Endothelial cell of umbilical vein (primary cell): Measurements from ENCODE around the gene CBFA2T3. TPM values are rescaled to one million over a fixed set of nuclear protein-coding genes. Genes with fewer than 3 reads are reported as not detected.

Experiments
- BruUV-seq: library from RNA; stranded (reverse); fragments of 400-500 nt; replicated peaks from 2 replicates; lab custom pipeline; 2021; lab: Mats Ljungman, UMichigan
- CTCF ChIA-PET: fragments of 300-600, 350-600 bp; sonication (Branson Sonifier 250); formaldehyde crosslinking; loops from one replicate; lab custom pipeline; 2021; ENCODE audit warnings: antibody characterized with exemption, inconsistent platforms; lab: Charles Lee
- POLR2A ChIA-PET: fragments of 300-600, 350-600 bp; sonication (Branson Sonifier 250); formaldehyde crosslinking; loops from one replicate; lab custom pipeline; 2021; ENCODE audit warnings: antibody characterized with exemption, inconsistent platforms; lab: Charles Lee
- DNase-seq: peaks from one replicate; pipeline ENCODE4 v3.0.0-alpha.2; 2011; ENCODE audit warnings: low read depth, low spot score
- FAIRE-seq: peaks from 2 replicates; lab custom pipeline; 2011; peaks lifted over from hg19 to GRCh38; lab: Jason Lieb, UNC
- H2AFZ ChIP-seq: 2 replicates; pipeline ENCODE4 v1.6.0; 2012; ENCODE audit warnings: low read depth, low read length, control low read depth, inconsistent platforms
- H3K27ac ChIP-seq: 2 replicates; pipeline ENCODE4 v1.5.1; 2011; ENCODE audit warnings: low read depth, mild to moderate bottlenecking, control low read depth, low read length, moderate library complexity; ENCODE audit not compliant: insufficient read depth
- H3K27me3 ChIP-seq, 2 experiments: 2 replicates each; pipeline versions ENCODE4 v1.6.0 to v1.6.1; 2011; ENCODE audit warnings: low read length in 2 of 2, mixed read lengths in 1 of 2; ENCODE audit not compliant: control insufficient read depth in 2 of 2, insufficient read depth in 2 of 2
- H3K36me3 ChIP-seq, 2 experiments: 2 replicates in 1 of 2; 3 replicates in 1 of 2; pipeline ENCODE4 v1.5.1; 2011; ENCODE audit warnings: low read length in 2 of 2, mild to moderate bottlenecking in 1 of 2, moderate library complexity in 1 of 2; ENCODE audit not compliant: control insufficient read depth in 2 of 2, insufficient read depth in 2 of 2; ENCODE audit errors: extremely low read depth in 1 of 2
- H3K4me1 ChIP-seq: 3 replicates; pipeline ENCODE4 v1.5.1; 2011; ENCODE audit warnings: mild to moderate bottlenecking, low read length; ENCODE audit not compliant: control insufficient read depth, insufficient read depth; ENCODE audit errors: extremely low read depth
- H3K4me2 ChIP-seq: 2 replicates; pipeline ENCODE4 v1.6.1; 2011; ENCODE audit warnings: low read length, control low read depth, mixed read lengths; ENCODE audit not compliant: insufficient read depth
- H3K4me3 ChIP-seq, 3 experiments: fragments of 200-600 bp in 1 of 3; sonication (generic), shearing (Covaris generic) in 1 of 3; replicated peaks in 1 of 3; 2 replicates each; pipeline ENCODE4 v1.5.1; 2011 to 2016; ENCODE audit warnings: control low read depth in 3 of 3, low read length in 3 of 3, mild to moderate bottlenecking in 2 of 3, inconsistent platforms in 1 of 3, low read depth in 1 of 3, moderate library complexity in 1 of 3; ENCODE audit not compliant: insufficient read depth in 1 of 3
- H3K79me2 ChIP-seq: 2 replicates; pipeline ENCODE4 v1.6.0; 2012; ENCODE audit warnings: low read length, inconsistent platforms; ENCODE audit not compliant: control insufficient read depth, insufficient read depth
- H3K9ac ChIP-seq: replicated peaks from 2 replicates; pipeline ENCODE3; 2011; ENCODE audit warnings: low read length, control low read depth; ENCODE audit not compliant: insufficient read depth; ENCODE audit errors: extremely low read depth
- H3K9me1 ChIP-seq: replicated peaks from 3 replicates; pipeline ENCODE4 v1.6.0; 2011; ENCODE audit warnings: mild to moderate bottlenecking, low read length; ENCODE audit not compliant: control insufficient read depth, insufficient read depth; ENCODE audit errors: extremely low read depth
- H3K9me3 ChIP-seq: replicated peaks from 2 replicates; pipeline ENCODE4 v1.5.1; 2012; ENCODE audit warnings: low read length, inconsistent platforms; ENCODE audit not compliant: control insufficient read depth, insufficient read depth
- H4K20me1 ChIP-seq: replicated peaks from 2 replicates; pipeline ENCODE3; 2011; ENCODE audit warnings: mild to moderate bottlenecking, low read length; ENCODE audit not compliant: control insufficient read depth, insufficient read depth; ENCODE audit errors: extremely low read depth
- EZH2 ChIP-seq: IDR thresholded peaks from 2 replicates; pipeline ENCODE4 v1.6.1; 2012; ENCODE audit warnings: borderline replicate concordance, low read depth, mild to moderate bottlenecking, moderate library complexity, low read length, inconsistent platforms; ENCODE audit not compliant: severe bottlenecking
- FOS ChIP-seq: IDR thresholded peaks from 2 replicates; pipeline ENCODE4 v1.6.1; 2011; ENCODE audit warnings: mild to moderate bottlenecking, low read length, moderate library complexity, borderline replicate concordance; ENCODE audit not compliant: insufficient read depth
- GATA2 ChIP-seq: IDR thresholded peaks from 2 replicates; pipeline ENCODE4 v1.7.0; 2011; ENCODE audit warnings: low read depth, mild to moderate bottlenecking, moderate library complexity, mixed read lengths, low read length; ENCODE audit not compliant: insufficient read length, insufficient read depth
- JUN ChIP-seq: IDR thresholded peaks from 2 replicates; pipeline ENCODE4 v1.6.1; 2011; ENCODE audit warnings: borderline replicate concordance, low read depth; ENCODE audit not compliant: insufficient read length, insufficient read depth
- MYC ChIP-seq: IDR thresholded peaks from one replicate; pipeline ENCODE4 v1.6.1; 2011; ENCODE audit warnings: mild to moderate bottlenecking, low read depth, low read length
- POLR2A ChIP-seq: IDR thresholded peaks from 2 replicates; pipeline ENCODE4 v1.6.1; 2012; ENCODE audit warnings: low read depth, mild to moderate bottlenecking, control low read depth, low read length
- POLR2AphosphoS5 ChIP-seq: IDR thresholded peaks from 2 replicates; pipeline ENCODE4 v1.6.1; 2012; ENCODE audit warnings: low read depth, mild to moderate bottlenecking, control low read depth, low read length, moderate library complexity; ENCODE audit not compliant: insufficient read depth
- dilution Hi-C: fragments of 300-500 bp; cut with MboI; formaldehyde crosslinking; loops from one replicate; pipeline ENCODE4 v1.15.0; 2019; ENCODE audit warnings: low sequenced_read_pairs; ENCODE audit not compliant: extremely low pct_ligation_motif_present
- intact Hi-C: fragments of 100-400 bp; cut with micrococcal nuclease; formaldehyde crosslinking; loops from one replicate; pipeline ENCODE4 v1.10.0; 2022
- polyA plus RNA-seq, 4 experiments: library from polyadenylated mRNA; depleted of rRNA in 3 of 4; stranded (reverse) in 3 of 4; unstranded in 1 of 4; fragments of >200 nt; gene quantifications; 2 replicates each; pipeline versions ENCODE4 v1.2.1 to v1.2.3, GENCODE V29; 2011 to 2012; ENCODE audit warnings: missing spikeins in 1 of 4
- total RNA-seq: library from RNA; stranded (reverse); gene quantifications from 2 replicates; pipeline ENCODE4 v1.2.3, GENCODE V29; 2021
- TF ChIP-seq, protein P1 (sequence below), 2 donors: IDR thresholded peaks; 1 replicate in 1 of 2; 2 replicates in 1 of 2; pipeline ENCODE4 v1.5.1; 2011; ENCODE audit warnings: low read length in 2 of 2, mild to moderate bottlenecking in 2 of 2, moderate library complexity in 2 of 2, control low read depth in 1 of 2, inconsistent platforms in 1 of 2, low read depth in 1 of 2; ENCODE audit not compliant: insufficient read depth in 1 of 2; ENCODE audit errors: extremely low read depth in 1 of 2
- TF ChIP-seq, protein P2 (sequence below): IDR thresholded peaks from 2 replicates; pipeline ENCODE4 v1.6.1; 2011; ENCODE audit not compliant: insufficient read depth, insufficient read length

CBFA2T3 gene
- total and polyA plus RNA-seq, 2 donors (not counting 3 experiments of a cell fraction or from before 2014, with no cell fraction given): not detected

DNA sequence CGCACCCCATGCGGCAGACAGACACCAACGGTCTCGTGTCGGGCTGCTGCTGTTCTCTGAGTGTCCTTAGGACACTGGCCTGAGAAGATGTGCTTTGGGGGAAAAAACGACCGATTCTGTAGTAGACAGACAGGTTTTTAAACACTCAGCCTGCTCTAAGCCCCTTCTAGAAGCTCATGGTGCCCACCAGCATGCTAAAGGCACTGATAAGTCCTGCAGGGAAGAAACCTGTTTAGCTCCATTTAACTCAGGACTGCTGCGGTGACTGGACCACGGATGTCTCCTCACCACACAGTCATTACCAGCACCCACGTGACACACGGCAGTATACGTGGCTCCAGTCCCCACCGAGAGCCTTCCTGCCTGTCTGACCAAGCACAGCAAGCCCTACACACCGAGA, 146.2 kb downstream of the CBFA2T3 start:
- no peak for FAIRE-seq
- no peak overlapping the region for H3K9ac ChIP-seq
- no peaks in the 10 kb centered on the region for H4K20me1 ChIP-seq
- TF ChIP-seq POLR2AphosphoS5 (no peak), MYC (no peak), FOS (no peak), EZH2 (no peak), JUN (no peak), POLR2A (no peak), GATA2 (no peak)
- TF ChIP-seq, protein P1, sequence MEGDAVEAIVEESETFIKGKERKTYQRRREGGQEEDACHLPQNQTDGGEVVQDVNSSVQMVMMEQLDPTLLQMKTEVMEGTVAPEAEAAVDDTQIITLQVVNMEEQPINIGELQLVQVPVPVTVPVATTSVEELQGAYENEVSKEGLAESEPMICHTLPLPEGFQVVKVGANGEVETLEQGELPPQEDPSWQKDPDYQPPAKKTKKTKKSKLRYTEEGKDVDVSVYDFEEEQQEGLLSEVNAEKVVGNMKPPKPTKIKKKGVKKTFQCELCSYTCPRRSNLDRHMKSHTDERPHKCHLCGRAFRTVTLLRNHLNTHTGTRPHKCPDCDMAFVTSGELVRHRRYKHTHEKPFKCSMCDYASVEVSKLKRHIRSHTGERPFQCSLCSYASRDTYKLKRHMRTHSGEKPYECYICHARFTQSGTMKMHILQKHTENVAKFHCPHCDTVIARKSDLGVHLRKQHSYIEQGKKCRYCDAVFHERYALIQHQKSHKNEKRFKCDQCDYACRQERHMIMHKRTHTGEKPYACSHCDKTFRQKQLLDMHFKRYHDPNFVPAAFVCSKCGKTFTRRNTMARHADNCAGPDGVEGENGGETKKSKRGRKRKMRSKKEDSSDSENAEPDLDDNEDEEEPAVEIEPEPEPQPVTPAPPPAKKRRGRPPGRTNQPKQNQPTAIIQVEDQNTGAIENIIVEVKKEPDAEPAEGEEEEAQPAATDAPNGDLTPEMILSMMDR (IDR thresholded peaks at IDR 0.05; ENCODE audit: extremely low read depth in 1 of 2, insufficient read depth in 1 of 2, low read depth in 1 of 2, low read length in 2 of 2): no peak
- TF ChIP-seq, protein P2, sequence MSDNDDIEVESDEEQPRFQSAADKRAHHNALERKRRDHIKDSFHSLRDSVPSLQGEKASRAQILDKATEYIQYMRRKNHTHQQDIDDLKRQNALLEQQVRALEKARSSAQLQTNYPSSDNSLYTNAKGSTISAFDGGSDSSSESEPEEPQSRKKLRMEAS: no peak
- no peak overlapping the region for H3K27ac ChIP-seq
- no peak overlapping the region for H2AFZ ChIP-seq
- no TSS peak for BruUV-seq
- dilution Hi-C loops (no loop called here), intact Hi-C loops (no loop called here)
- no peaks in the 10 kb centered on the region for H3K27me3 ChIP-seq
- ChIA-PET CTCF (no interaction called here), POLR2A (no interaction called here)
- H3K9me3 ChIP-seq: no peaks in the 10 kb centered on the region
- no peaks in the 10 kb centered on the region for H3K9me1 ChIP-seq
- H3K79me2 ChIP-seq: no peaks in the 10 kb centered on the region
- no peak overlapping the region for H3K4me2 ChIP-seq
- no peaks in the 10 kb centered on the region for H3K4me1 ChIP-seq
- no peak for DNase-seq
- no peak overlapping the region for H3K4me3 ChIP-seq
- peaks cover 0 to 3% of the 10 kb centered on the region in 2 experiments for H3K36me3 ChIP-seq
